GM12873 (cell line): ENCODE measurements around the gene METTL6.

Experiments
- TF ChIP-seq, protein P1 (sequence below): IDR thresholded peaks from 2 replicates; pipeline ENCODE4 v1.5.1; 2012; ENCODE audit warnings: low read depth, mild to moderate bottlenecking, moderate library complexity, low read length, control low read depth; ENCODE audit not compliant: insufficient read depth; ENCODE audit errors: missing control alignments

METTL6 gene

DNA sequence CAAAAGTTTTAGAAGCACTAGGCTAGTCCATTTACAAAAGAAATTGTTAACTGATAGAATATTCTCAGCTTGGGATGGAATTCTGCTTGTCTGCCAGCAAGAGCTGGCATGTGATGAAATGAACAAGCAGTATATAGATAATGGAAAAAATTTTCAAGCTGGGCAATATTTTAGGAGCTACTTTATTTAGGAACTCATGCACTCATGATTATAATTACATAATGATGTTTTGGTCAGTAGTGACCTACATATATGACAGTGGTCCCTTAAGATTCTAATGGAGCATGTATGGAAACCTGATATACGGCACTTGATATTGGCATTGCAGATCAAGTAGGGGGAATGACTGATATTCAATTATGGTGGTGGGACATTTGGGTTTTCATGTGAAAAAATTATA lies 6.2 kb upstream of the METTL6 start:
- TF ChIP-seq, protein P1, sequence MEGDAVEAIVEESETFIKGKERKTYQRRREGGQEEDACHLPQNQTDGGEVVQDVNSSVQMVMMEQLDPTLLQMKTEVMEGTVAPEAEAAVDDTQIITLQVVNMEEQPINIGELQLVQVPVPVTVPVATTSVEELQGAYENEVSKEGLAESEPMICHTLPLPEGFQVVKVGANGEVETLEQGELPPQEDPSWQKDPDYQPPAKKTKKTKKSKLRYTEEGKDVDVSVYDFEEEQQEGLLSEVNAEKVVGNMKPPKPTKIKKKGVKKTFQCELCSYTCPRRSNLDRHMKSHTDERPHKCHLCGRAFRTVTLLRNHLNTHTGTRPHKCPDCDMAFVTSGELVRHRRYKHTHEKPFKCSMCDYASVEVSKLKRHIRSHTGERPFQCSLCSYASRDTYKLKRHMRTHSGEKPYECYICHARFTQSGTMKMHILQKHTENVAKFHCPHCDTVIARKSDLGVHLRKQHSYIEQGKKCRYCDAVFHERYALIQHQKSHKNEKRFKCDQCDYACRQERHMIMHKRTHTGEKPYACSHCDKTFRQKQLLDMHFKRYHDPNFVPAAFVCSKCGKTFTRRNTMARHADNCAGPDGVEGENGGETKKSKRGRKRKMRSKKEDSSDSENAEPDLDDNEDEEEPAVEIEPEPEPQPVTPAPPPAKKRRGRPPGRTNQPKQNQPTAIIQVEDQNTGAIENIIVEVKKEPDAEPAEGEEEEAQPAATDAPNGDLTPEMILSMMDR, result no peak

DNA sequence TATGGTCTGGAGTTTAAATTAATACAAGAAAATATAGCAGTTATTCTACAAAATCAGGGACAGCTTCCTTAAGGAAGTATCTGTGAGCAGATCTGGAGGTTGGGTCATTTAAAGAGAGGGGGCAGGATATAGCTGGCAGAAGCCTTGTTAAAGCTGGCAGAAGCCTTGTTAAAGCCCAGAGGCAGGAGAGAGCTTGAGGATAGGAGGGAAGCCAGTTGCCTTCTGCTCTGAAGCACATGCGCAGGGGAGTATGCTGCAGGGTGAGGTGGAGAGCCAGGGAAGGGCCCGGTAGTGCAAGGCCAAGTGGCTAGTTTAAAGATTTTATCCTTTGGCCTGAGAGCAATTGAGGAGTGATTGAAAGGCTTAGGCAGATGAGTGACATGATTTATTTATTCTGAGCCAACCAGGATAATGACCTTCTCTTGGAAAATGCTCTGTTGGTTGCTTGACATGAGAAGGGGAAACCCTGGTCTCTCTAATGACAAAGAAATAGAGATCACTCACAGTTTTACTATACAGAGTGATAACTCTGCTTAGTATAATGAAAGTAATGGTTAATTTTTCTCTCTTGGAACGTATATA lies 4.0 kb upstream of the METTL6 start:
- TF ChIP-seq, protein P1, result no peak

DNA sequence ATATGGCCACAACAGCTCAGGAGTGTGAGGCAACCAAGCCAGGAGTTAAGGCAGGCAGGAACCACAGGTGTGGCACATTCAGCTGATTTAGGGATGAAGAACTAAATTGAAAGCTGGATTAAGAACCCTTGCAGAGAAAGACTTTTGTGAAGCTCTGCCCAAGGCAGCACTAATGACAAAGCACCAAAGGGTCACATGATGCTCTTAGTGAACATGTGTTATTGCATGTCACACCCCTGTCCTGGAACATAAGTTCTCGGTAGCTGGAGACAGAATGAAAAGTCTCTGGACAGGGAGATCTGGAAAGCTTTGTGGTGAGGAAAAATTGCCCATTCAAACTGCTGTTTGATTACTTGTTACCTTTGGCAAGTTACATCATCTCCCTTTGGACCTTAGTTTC lies 3.3 kb upstream of the METTL6 start:
- TF ChIP-seq, protein P1, result no peak

DNA sequence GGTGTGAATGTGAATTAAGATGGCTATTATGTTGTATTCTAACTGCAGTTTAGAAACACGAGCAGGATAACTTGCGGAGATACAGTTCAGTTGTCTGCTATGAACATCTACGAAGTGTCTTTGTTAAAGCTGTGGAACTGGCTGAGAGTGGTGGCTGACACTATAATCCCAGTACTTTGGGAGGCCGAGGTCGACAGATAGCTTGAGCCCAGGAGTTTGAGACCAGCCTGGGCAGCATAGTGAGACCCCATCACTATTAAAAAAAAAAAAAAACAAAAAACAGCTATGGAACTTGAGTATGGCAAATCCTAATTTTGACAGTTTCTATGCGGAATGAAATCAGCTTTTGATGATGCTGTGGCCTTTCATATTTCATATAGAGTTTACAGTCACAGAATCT lies 1.7 kb upstream of the METTL6 start:
- TF ChIP-seq, protein P1, result no peak

DNA sequence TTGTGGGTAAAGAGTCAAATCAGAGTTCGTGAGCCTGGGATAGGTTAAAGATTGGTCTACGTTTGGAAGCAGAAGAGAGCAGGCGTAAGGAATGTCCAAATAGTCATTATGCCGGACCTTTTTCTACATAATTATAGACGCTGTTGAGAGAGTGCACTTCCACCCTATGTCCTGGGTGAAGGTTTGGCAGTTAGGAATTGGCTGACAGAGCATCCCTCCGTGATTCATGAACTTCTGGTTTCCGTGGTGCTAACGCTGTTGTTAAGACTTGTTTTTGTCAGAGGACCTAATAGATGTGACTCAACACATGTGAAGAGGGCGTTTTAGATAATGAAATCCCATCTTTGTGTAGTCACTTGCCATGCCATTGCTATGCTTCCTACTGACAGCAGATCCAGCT lies 1.2 kb upstream of the METTL6 start:
- TF ChIP-seq, protein P1, result no peak

DNA sequence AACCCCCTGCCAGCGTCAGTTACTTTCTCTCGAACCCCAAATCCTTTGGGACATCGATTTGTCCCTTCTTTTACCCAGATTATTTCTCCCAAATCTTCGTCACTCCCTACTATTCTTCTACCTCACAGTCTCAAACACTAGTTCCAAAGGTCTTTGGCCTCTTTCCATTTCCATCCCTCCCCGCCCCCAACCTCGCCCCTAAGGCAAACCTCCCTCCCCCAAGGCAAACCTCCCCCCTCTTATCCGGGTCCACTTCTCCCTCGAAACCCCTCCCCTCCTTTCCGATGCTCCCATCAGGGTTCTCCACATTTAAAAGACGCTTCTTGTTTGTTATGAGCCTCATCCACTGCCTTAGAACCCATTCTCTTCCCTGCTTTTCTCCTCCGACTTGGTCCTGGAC lies 637 bp upstream of the METTL6 start:
- TF ChIP-seq, protein P1, result no peak

DNA sequence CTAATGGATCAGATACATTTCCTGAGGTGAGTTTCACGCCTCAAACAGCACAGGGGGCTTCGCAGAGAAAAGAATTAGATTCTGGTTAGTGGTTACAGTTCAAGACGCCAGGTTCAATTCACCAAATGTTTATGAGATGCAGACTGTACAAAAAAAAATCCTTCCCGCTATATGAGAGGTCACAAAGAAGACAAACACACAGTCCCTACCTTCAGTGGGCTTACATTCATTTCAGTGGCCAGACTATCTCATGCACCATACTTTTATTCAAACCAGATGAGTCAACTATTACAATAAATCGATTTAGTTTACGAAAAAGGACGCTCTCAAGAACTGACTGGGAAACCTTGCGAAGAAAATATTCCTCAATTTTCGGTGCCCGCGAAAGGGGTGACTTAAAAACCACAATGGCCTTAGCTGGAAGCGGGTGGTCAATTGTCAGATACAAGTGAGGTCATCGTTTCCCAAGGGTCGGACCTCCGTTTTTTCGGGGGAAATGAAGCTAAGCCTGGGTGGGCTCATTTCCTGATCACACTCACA lies 695 bp downstream of the METTL6 start:
- TF ChIP-seq, protein P1, result no peak
